DOHH2 (cell line): ENCODE results near the gene NOD1.
A peak's percentile ranks its signal among the peaks of the same experiment; 100 is the strongest.

Experiments
- H3F3A ChIP-seq: fragments of 200-600 bp; sonication (generic), shearing (Covaris generic); 2 replicates; pipeline ENCODE4 v1.6.0; 2016; ENCODE audit warnings: antibody characterized with exemption, mild to moderate bottlenecking; ENCODE audit not compliant: control insufficient read depth, insufficient read depth
- H3K27ac ChIP-seq: fragments of 200-600 bp; sonication (generic); 2 replicates; pipeline ENCODE4 v1.5.1; 2014; ENCODE audit warnings: low read depth, mild to moderate bottlenecking, low read length, moderate library complexity
- H3K27me3 ChIP-seq: fragments of 200-600 bp; sonication (generic); 2 replicates; pipeline ENCODE4 v1.6.1; 2014; ENCODE audit warnings: mild to moderate bottlenecking, low read length, mixed read lengths; ENCODE audit not compliant: control insufficient read depth
- H3K36me3 ChIP-seq: fragments of 200-600 bp; sonication (generic); 2 replicates; pipeline ENCODE4 v1.6.1; 2014; ENCODE audit warnings: mild to moderate bottlenecking, low read length, moderate library complexity, mixed read lengths; ENCODE audit not compliant: control insufficient read depth
- H3K4me1 ChIP-seq: fragments of 200-600 bp; sonication (generic); 2 replicates; pipeline ENCODE4 v1.6.1; 2014; ENCODE audit warnings: mild to moderate bottlenecking, low read length, mixed read lengths; ENCODE audit not compliant: control insufficient read depth
- H3K4me2 ChIP-seq: fragments of 200-600 bp; sonication (generic); 2 replicates; pipeline ENCODE4 v1.6.0; 2014; ENCODE audit warnings: mild to moderate bottlenecking, low read length, moderate library complexity
- H3K4me3 ChIP-seq: fragments of 200-600 bp; sonication (generic); 2 replicates; pipeline ENCODE4 v1.5.1; 2014; ENCODE audit warnings: mild to moderate bottlenecking, low read length, mixed read lengths
- H3K79me2 ChIP-seq: fragments of 200-600 bp; sonication (generic); 2 replicates; pipeline ENCODE4 v1.6.1; 2014; ENCODE audit warnings: mild to moderate bottlenecking, low read length, mixed read lengths; ENCODE audit not compliant: control insufficient read depth
- H3K9me2 ChIP-seq: fragments of 200-600 bp; sonication (generic); replicated peaks from 2 replicates; pipeline ENCODE4 v1.6.1; 2014; ENCODE audit warnings: mild to moderate bottlenecking, low read length, mixed read lengths; ENCODE audit not compliant: control insufficient read depth
- H3K9me3 ChIP-seq: fragments of 200-600 bp; sonication (generic); 2 replicates; pipeline ENCODE4 v1.6.1; 2014; ENCODE audit warnings: antibody characterized with exemption, low read length, mixed read lengths; ENCODE audit not compliant: control insufficient read depth, insufficient read depth
- H4K20me1 ChIP-seq: fragments of 200-600 bp; sonication (generic); 2 replicates; pipeline ENCODE4 v1.6.0; 2014; ENCODE audit warnings: low read depth, mild to moderate bottlenecking, antibody characterized with exemption, low read length, moderate library complexity; ENCODE audit not compliant: control insufficient read depth, insufficient read depth
- EZH2phosphoT487 ChIP-seq: fragments of 200-600 bp; sonication (generic); IDR thresholded peaks from 2 replicates; pipeline ENCODE4 v1.6.1; 2017; ENCODE audit warnings: borderline replicate concordance, mild to moderate bottlenecking, antibody characterized with exemption, low read length, moderate library complexity, mixed read lengths
- TF ChIP-seq, protein P1 (sequence below): fragments of 200-600 bp; sonication (generic); IDR thresholded peaks from one replicate; pipeline ENCODE4 v1.5.1; 2014; ENCODE audit warnings: antibody characterized with exemption, mild to moderate bottlenecking, low read depth, low read length; ENCODE audit not compliant: poor library complexity, severe bottlenecking

The NOD1 gene

DNA sequence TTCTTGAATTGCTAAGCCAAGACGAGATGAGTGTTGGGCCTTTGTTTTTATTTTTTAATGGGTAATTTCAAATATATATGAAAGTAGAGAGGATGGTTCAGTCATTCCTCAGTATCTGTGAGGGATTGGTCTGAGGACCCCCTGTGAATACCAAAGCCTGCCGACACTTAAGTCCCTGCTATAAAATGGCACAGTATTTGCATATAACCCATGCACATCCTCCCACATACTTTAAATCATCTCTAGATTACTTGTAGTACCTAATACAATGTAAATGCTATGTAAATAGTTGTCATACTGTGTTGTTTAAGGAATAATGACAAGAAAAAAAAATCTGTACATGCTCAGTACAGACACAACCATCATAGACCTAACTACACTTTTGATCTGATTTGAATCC is 73.4 kb downstream of the NOD1 start:
- peaks cover 46% of the 10 kb centered on the region for H3K4me1 ChIP-seq
- TF ChIP-seq EZH2phosphoT487, result no peak
- TF ChIP-seq, protein P1, sequence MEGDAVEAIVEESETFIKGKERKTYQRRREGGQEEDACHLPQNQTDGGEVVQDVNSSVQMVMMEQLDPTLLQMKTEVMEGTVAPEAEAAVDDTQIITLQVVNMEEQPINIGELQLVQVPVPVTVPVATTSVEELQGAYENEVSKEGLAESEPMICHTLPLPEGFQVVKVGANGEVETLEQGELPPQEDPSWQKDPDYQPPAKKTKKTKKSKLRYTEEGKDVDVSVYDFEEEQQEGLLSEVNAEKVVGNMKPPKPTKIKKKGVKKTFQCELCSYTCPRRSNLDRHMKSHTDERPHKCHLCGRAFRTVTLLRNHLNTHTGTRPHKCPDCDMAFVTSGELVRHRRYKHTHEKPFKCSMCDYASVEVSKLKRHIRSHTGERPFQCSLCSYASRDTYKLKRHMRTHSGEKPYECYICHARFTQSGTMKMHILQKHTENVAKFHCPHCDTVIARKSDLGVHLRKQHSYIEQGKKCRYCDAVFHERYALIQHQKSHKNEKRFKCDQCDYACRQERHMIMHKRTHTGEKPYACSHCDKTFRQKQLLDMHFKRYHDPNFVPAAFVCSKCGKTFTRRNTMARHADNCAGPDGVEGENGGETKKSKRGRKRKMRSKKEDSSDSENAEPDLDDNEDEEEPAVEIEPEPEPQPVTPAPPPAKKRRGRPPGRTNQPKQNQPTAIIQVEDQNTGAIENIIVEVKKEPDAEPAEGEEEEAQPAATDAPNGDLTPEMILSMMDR, result no peak
- no peak overlapping the region for H3K4me3 ChIP-seq
- H3K79me2 ChIP-seq, result no peaks in the 10 kb centered on the region
- H3K9me2 ChIP-seq, result no peaks in the 10 kb centered on the region; the same call in 1 of the 2 replicates
- H3F3A ChIP-seq, result no peaks in the 10 kb centered on the region
- H3K36me3 ChIP-seq, result peaks cover 5% of the 10 kb centered on the region
- H3K9me3 ChIP-seq, result no peaks in the 10 kb centered on the region
- no peaks in the 10 kb centered on the region for H3K27me3 ChIP-seq
- H3K4me2 ChIP-seq, result no peak overlapping the region
- no peak overlapping the region for H3K27ac ChIP-seq
- H4K20me1 ChIP-seq, result no peaks in the 10 kb centered on the region

- Histone ChIP-seq H3K9me2 (no peaks in the 10 kb centered on the region; the same call in 1 of the 2 replicates), H3K36me3 (peaks cover 5% of the 10 kb centered on the region), H3K27ac (no peak overlapping the region), H3F3A (no peaks in the 10 kb centered on the region), H3K79me2 (no peaks in the 10 kb centered on the region), H3K27me3 (no peaks in the 10 kb centered on the region), H3K4me1 (peaks cover 29% of the 10 kb centered on the region), H3K4me2 (no peak overlapping the region), H3K4me3 (no peak overlapping the region), H3K9me3 (no peaks in the 10 kb centered on the region), H4K20me1 (no peaks in the 10 kb centered on the region)
- no peak for TF ChIP-seq EZH2phosphoT487
- TF ChIP-seq, protein P1, result no peak
Measured at GRCh38 chr7:30403477-30403876, 75.1 kb downstream of the NOD1 start.

DNA sequence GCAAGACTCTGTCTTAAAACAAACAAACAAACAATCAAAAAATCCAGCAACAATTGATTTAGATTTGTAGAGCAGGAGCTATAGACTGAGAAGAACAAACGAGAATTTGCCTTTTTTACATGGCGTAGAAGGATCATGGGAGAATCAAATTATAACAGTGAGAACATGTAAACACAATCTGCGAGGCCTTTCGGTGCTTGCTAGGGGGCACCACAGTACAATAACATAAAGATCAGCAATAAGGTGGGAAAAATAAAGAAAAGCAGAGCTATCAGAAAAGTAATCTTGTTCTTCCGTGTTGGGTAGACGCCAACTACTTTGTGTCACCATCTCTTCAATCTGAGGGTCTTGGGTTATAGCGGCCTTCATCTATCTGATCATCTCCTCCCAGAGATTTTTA is 82.2 kb downstream of the NOD1 start:
- no peaks in the 10 kb centered on the region for H3K9me3 ChIP-seq
- H3K4me2 ChIP-seq, result peak overlapping the region; percentile 44
- H3K27ac ChIP-seq, result no peak overlapping the region
- no peaks in the 10 kb centered on the region for H3K27me3 ChIP-seq
- peaks cover 3% of the 10 kb centered on the region; the same call in 1 of the 2 replicates for H3F3A ChIP-seq
- H3K79me2 ChIP-seq, result no peaks in the 10 kb centered on the region
- H3K4me3 ChIP-seq, result no peak overlapping the region
- H3K9me2 ChIP-seq, result no peaks in the 10 kb centered on the region
- no peaks in the 10 kb centered on the region for H4K20me1 ChIP-seq
- TF ChIP-seq, protein P1, result peak; percentile 72
- no peak for TF ChIP-seq EZH2phosphoT487
- no peaks in the 10 kb centered on the region for H3K36me3 ChIP-seq
- peaks cover 32% of the 10 kb centered on the region for H3K4me1 ChIP-seq
